ENCODE measurements around the gene RSPH6A. TPM values are rescaled to one million over a fixed set of nuclear protein-coding genes. Genes with fewer than 3 reads are reported as not detected.

Gene RSPH6A
- total and polyA plus RNA-seq, 2 of the 13 experiments (the other 11 are each of a cell fraction or from before 2014, with no cell fraction given) = 0.07 TPM; not detected in 1

GRCh38 chr19:45767881-45768654 lies 47.0 kb downstream of the RSPH6A start (continued):
- TF ChIP-seq, protein P1, sequence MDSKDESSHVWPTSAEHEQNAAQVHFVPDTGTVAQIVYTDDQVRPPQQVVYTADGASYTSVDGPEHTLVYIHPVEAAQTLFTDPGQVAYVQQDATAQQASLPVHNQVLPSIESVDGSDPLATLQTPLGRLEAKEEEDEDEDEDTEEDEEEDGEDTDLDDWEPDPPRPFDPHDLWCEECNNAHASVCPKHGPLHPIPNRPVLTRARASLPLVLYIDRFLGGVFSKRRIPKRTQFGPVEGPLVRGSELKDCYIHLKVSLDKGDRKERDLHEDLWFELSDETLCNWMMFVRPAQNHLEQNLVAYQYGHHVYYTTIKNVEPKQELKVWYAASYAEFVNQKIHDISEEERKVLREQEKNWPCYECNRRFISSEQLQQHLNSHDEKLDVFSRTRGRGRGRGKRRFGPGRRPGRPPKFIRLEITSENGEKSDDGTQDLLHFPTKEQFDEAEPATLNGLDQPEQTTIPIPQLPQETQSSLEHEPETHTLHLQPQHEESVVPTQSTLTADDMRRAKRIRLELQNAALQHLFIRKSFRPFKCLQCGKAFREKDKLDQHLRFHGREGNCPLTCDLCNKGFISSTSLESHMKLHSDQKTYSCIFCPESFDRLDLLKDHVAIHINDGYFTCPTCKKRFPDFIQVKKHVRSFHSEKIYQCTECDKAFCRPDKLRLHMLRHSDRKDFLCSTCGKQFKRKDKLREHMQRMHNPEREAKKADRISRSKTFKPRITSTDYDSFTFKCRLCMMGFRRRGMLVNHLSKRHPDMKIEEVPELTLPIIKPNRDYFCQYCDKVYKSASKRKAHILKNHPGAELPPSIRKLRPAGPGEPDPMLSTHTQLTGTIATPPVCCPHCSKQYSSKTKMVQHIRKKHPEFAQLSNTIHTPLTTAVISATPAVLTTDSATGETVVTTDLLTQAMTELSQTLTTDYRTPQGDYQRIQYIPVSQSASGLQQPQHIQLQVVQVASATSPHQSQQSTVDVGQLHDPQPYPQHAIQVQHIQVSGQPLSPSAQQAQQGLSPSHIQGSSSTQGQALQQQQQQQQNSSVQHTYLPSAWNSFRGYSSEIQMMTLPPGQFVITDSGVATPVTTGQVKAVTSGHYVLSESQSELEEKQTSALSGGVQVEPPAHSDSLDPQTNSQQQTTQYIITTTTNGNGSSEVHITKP (CRISPR knock-in tag; IDR thresholded peaks at IDR 0.05; ENCODE audit: low read depth) = no peak
- TF ChIP-seq ZNF710 (CRISPR knock-in tag; IDR thresholded peaks at IDR 0.05; ENCODE audit: borderline replicate concordance) (no peak), ZNF414 (CRISPR knock-in tag; IDR thresholded peaks at IDR 0.05) (no peak), MNT (IDR thresholded peaks at IDR 0.05) (no peak), ZSCAN29 (CRISPR knock-in tag; conservative IDR thresholded peaks at IDR 0.05) (no peak), GPBP1L1 (CRISPR knock-in tag; IDR thresholded peaks at IDR 0.05) (no peak), SOX5 (CRISPR knock-in tag; IDR thresholded peaks at IDR 0.05; ENCODE audit: borderline replicate concordance) (no peak; the same call in 1 of the 2 replicates), SP5 (CRISPR knock-in tag; IDR thresholded peaks at IDR 0.05; ENCODE audit: borderline replicate concordance, low read depth) (no peak), ZNF749 (CRISPR knock-in tag; IDR thresholded peaks at IDR 0.05; ENCODE audit: borderline replicate concordance) (peak; percentile 78; the same call in 1 of the 2 replicates), ATRX (CRISPR knock-in tag; IDR thresholded peaks at IDR 0.05; ENCODE audit: borderline replicate concordance) (no peak), ZBTB2 (CRISPR knock-in tag; IDR thresholded peaks at IDR 0.05; ENCODE audit: low read depth) (no peak), ZNF792 (CRISPR knock-in tag; IDR thresholded peaks at IDR 0.05) (no peak), SRY (CRISPR knock-in tag; IDR thresholded peaks at IDR 0.05) (peak; percentile 65; the same call in 1 of the 2 replicates), ZNF552 (CRISPR knock-in tag; IDR thresholded peaks at IDR 0.05; ENCODE audit: borderline replicate concordance) (no peak), ZNF512 (CRISPR knock-in tag; IDR thresholded peaks at IDR 0.05) (no peak), ATF1 (CRISPR knock-in tag; IDR thresholded peaks at IDR 0.05) (no peak)

All from HepG2 (cell line).